Activated CD4-positive, alpha-beta T cell treated with anti-CD3 and anti-CD28 coated beads for 48 hours (primary cell): Measurements from ENCODE around the gene RGMB.

Experiments
- DNase-seq: peaks from one replicate; pipeline ENCODE4 v3.0.0-alpha.2; 2020

Gene RGMB

GRCh38 chr5:98768960-98769209 lies 4.6 kb upstream of the RGMB start:
- no peak for DNase-seq

GRCh38 chr5:98769210-98769958 lies 4.1 kb upstream of the RGMB start:
- peak; percentile 55 for DNase-seq

DNA sequence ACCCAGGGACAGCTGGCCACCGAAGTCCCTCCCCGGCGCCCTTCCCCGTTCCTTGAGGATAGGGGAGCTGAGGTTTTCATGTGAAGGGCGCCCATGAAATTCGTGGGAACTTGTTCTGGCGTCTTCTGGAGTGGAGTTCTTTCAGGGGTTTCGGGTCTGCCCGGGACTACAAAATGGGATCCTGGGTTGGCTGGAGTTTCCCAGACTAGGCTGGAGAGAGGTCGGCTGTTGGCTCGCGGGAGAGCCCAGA lies 3.6 kb upstream of the RGMB start:
- no peak for DNase-seq

- DNase-seq = peak; percentile 25
These were observed 3.1 kb upstream of the RGMB start for GRCh38 chr5:98770209-98770910.

DNA sequence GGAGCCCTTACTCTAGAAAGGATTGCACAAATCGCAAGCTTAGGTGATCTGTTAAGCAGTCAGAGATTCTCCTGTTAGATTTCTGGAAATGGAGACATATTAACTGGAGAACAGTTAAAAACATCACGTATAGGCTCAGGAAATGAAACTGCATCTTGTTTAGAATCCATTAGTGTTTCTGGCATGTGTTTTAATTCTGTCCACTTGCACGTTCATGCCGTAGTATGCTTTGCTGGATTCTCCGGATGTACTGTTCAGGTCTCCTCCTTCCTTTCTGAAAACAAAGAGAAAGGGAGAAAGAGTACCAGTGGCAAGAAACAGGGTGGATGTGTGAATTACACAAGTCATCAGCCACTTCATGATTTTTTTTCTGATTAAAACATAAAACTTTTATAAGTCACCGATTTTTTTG lies 2.5 kb upstream of the RGMB start:
- no peak for DNase-seq

GRCh38 chr5:98771382-98772109 lies 1.9 kb upstream of the RGMB start:
- DNase-seq = peak; percentile 67

- peak; percentile 69 for DNase-seq
These were observed 849 bp upstream of the RGMB start for GRCh38 chr5:98772415-98773213.

GRCh38 chr5:98773214-98773463 lies 324 bp upstream of the RGMB start:
- DNase-seq = no peak

DNA sequence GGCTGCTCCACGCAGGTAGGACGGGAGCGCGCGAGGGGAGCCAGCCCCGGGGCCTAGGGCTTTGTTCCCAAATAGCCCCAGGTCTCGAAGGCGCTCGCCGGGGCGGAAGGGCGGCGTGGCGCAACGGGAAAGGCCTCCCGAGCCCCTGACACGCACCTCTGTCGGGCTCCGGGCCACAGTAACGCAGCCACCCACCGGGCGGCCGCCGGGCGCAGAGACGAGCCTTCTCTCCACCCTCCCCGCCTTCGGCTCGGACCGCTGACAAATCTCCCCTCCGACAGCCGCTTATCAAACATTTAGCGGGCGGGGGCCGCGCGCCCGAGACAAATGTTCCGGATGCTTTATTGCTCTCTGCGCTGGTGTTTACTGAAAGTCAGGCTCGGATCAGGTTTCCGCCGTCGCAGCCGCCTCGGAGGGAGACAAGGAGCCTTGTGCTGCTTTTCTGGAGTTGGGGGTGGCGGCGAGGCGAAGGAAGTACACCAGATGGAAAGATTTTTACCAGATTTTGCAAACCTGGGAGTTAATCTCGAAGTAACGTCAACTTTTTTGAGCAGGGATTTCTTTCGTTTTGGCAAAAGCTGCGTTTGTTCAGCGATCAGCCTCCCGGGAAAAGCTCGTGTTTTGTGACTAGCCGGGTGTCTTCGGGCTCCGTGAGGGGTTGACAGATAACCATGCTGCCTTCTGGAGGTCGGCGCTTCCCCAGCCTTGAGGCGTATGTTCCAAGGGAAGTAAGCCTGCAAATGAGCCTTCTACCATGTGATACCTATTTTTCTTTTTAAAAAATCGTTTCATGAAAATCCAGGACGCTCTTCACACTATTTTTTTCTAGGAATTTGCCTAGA lies 950 bp downstream of the RGMB start:
- DNase-seq = peak; percentile 71

DNA sequence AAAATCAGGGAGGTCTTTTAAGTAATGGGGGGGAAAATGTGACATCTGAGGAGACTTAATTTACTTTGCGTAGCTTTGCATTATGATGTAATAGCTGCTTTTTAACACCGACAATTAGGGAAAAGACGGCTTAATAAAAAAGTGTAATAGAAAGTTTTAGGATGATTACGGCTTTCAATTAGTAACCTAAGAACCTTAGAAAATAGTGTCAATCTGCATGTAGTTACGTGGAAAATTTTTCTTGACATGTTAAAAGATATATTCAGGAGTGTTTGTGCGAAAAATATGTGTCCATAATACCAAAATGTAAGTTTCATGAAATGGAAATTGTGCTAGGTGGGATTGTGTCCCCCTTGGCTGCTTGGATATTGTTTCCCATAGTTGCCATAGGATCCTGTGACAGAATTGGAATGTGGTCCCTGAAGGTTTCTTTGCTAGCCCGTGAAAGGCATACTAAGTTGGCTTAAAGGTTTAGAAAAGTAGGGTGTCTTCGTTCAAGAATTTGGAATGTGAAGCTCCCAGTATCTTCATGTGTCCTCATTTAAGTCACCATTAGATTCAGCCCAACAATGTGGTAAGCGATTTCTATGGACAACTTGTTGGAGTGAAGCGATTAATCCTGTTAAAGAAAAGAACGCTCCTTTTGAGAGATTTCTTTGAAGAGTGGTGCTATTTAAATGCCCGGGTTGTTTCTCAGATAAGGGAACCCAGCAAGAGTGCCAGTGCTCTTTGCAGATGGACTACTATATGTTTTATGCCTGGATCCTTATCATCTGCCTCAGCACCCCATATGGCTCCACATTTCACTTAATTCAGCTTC lies 2.0 kb downstream of the RGMB start:
- no peak for DNase-seq

DNA sequence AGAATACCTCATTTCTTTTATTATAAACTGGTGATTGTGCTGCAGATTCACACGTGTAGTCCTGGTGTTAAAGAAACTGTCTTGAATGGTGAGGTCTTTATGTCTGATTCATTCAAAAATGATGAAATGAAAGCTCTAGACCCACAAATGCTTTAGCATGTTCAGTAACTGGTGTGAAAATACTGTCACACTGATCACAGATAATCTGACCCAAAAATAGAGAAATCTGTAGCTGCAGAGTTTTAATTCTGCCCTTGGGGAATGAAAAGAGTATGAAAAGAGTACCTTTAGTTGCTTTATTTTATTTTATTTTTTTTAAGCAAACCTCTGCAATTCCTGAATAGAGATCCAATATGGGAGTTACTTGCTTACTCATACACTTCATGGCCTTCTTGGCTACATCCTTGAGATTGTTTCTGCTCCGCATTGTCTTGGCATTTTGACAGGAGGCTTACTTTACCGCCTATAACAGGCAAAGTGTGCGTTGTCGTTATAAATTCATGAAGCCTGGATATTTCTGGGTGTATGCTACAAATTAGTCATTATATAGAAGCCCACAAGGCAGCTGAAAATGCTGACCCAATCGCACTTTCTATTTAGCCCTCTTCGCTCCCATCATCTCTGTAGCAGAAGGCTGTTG lies 2.7 kb downstream of the RGMB start:
- no peak for DNase-seq

GRCh38 chr5:98777295-98777694 lies 3.8 kb downstream of the RGMB start:
- no peak for DNase-seq

DNA sequence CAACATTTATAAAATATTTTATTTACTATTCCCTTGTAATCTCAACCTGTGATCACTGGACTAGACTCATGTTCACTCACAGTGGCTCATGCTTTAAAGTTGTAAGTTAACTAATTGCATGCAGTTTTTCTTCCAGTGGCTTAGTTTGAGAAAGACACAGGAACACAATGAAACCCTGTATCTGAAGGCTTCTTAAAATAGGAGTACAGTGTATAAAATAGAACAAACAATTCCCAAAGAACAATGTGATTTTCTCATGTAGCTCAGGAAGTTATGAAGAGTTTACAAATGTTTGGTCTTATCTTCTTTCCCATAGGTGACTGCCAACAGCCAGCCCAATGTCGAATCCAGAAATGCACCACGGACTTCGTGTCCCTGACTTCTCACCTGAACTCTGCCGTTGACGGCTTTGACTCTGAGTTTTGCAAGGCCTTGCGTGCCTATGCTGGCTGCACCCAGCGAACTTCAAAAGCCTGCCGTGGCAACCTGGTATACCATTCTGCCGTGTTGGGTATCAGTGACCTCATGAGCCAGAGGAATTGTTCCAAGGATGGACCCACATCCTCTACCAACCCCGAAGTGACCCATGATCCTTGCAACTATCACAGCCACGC lies 5.9 kb downstream of the RGMB start:
- no peak for DNase-seq

- DNase-seq = no peak
These were observed 6.9 kb downstream of the RGMB start for GRCh38 chr5:98780390-98780789.

- DNase-seq = no peak
These were observed 8.1 kb downstream of the RGMB start for GRCh38 chr5:98781520-98781919.

DNA sequence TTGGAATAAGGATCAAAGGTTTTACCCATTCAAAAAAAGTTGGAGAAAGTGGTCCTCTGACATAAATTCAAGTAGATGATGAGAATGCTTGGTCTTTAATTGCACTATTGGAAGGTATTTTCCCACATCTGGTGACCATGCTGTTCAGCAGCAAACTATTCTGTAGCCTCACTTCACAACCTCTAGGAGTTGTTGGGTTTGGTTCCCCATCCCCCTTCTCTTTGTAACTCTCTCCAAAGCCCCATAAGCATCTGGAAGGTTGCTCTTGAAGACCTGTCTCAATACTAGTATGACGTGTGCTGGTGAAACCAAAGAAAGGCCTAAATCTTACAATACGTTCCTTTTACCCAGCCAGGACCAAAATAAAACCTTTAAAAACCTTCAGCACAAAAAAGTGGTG lies 8.5 kb downstream of the RGMB start:
- DNase-seq = no peak

GRCh38 chr5:98783051-98783649 lies 9.7 kb downstream of the RGMB start:
- DNase-seq = no peak

DNA sequence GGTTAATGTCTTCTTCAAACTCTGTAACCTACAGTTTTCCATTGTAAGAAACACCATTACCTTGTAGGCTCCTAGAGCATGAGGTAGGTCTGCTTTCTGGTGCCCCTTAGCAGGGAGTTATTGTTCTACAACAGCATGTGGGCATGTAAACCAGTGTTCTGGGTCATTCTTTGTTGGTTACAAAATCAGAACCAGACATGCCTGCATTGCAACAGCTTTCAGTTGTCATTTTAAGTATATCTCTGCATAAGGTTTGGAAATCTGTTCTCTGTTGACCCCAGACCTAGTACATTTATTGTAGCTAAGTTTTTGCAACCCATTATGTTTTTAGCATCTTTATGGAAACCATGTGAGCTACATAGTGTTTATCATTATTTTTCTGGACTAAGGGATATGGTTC lies 10.9 kb downstream of the RGMB start:
- DNase-seq = no peak

DNA sequence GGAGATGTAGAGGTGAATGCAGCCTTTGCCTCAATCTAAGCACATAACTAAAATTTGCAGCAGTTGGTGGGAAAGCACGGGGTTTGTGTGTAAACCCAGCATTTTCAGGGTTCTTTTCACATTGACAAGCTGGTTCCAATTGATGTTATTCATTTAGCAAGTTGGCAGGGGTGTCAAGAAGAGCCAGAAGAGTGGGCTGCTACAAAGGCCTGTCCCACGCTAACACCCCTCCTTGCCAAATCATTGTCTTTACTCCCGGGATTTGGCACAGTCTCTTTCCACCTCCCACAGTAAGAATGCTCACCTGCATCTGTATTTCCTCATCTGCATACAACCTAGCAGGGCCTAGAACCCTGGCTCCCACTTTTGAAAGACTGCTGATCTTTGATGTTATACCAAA lies 11.8 kb downstream of the RGMB start:
- no peak for DNase-seq

DNA sequence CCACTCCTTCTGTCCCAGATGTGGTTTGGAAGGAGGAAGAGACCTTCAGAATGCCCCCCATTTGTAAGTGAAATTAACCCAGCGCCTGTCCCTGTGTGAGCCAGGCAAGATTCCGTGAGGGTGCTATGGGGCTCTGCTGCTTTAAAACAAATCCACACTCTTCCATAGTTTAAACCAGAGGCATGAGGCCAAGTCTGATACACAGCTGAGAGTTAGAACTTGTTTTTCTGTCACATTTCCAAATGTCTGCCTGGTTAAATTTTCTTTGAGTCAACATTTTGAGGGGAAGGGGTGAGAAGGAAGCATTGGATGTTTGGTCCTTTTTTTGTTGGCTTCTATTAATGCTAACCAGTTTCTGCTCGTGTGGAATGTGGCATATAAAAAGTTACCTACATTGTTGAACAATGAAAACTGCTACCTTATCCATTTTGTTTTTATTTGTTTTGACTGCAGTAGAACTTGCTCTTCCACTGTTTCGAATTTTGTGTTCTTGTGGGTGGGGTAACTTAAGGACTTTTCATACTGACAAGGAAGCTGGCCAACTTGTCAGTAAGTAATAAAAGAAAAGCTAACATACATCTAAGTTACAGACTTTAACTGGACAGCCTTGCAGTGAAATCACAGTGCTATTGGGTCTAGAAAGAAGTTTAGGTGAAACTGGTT lies 12.9 kb downstream of the RGMB start:
- DNase-seq = no peak
